Adipocyte (in vitro differentiated cells): ENCODE measurements around the gene IFNA10.
"Not testable (repeated sequence)": the region's sequence is repeated elsewhere in the genome, so short reads cannot be mapped to it uniquely, and the experiment has no call there.

ENCODE experiments used
- DNase-seq: peaks from one replicate; pipeline ENCODE4 v3.0.0-alpha.2; 2015; ENCODE audit warnings: low read depth
- H3K27me3 ChIP-seq: replicated peaks from 2 replicates; pipeline ENCODE4 v1.7.0; 2013; ENCODE audit warnings: mild to moderate bottlenecking, low read length, moderate library complexity; ENCODE audit not compliant: control insufficient read depth, insufficient read depth
- H3K36me3 ChIP-seq: 2 replicates; pipeline ENCODE4 v1.7.0; 2013; ENCODE audit warnings: low read length, mild to moderate bottlenecking, moderate library complexity; ENCODE audit not compliant: control insufficient read depth, insufficient read depth, severe bottlenecking
- H3K4me1 ChIP-seq: 2 replicates; pipeline ENCODE4 v1.7.0; 2013; ENCODE audit warnings: mild to moderate bottlenecking, low read length, moderate library complexity; ENCODE audit not compliant: control insufficient read depth, insufficient read depth
- H3K4me3 ChIP-seq: 2 replicates; pipeline ENCODE4 v1.7.0; 2013; ENCODE audit warnings: mild to moderate bottlenecking, low read length, moderate library complexity
- H3K9ac ChIP-seq: 2 replicates; pipeline ENCODE4 v1.7.0; 2013; ENCODE audit warnings: mild to moderate bottlenecking, low read length, moderate library complexity
- H3K9me3 ChIP-seq: 2 replicates; pipeline ENCODE4 v1.7.0; 2013; ENCODE audit warnings: mild to moderate bottlenecking, low read length, moderate library complexity; ENCODE audit not compliant: control insufficient read depth

IFNA10 gene

DNA sequence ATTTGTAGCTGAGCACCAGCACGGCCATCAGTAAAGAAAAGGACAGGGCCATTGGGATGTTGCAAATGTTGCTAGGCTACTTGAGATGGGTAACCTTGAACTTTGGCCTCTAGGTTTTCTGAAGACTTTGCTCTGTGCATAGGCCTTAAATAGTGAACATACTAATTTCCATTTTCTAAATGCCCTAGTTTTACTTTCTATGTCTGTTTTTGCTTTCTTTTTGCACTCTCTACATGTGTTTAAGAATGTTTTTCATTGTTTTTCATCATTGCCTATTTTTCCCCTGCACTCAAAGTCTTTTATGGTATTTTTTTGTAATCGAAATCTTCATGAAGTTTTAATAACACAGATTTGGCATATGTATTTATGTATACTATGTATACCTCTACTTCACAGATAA, 21.2 kb upstream of the IFNA10 start, which contains the start of gene IFNA17:
Gene IFNA17, minus strand, starts transcription at position 101 of the 400 bp plus-strand sequence. Its CDS starts 49 bp downstream, at position 52.
- no peaks in the 10 kb centered on the region for H3K27me3 ChIP-seq
- H3K9ac ChIP-seq = no peak within 1 kb of the TSS
- H3K9me3 ChIP-seq = peaks cover 2% of the 10 kb centered on the region
- DNase-seq = no peak
- no peaks in the 10 kb centered on the region for H3K36me3 ChIP-seq
- no peak within 1 kb of the TSS for H3K4me3 ChIP-seq
- H3K4me1 ChIP-seq = no peaks in the 10 kb centered on the region

DNA sequence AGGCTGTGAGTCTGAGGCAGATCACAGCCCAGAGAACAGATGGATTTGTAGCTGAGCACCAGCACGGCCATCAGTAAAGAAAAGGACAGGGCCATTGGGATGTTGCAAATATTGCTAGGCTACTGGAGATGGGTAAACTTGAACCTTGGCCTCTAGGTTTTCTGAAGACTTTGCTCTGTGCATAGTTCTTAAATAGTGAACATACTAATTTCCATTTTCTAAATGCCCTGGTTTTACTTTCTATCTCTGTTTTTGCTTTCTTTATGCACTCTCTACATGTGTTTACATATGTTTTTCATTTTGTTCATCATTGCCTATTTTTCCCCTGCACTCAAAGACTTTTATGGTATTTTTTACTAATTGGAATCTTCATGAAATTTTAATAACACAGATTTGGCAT, 10.3 kb upstream of the IFNA10 start, which contains the start of gene IFNA16:
Gene IFNA16, minus strand, starts transcription at position 101 of the 400 bp plus-strand sequence. Its CDS starts 6 bp downstream, at position 95.
- not testable (repeated sequence) for H3K4me3 ChIP-seq, DNase-seq, H3K27me3 ChIP-seq, H3K4me1 ChIP-seq, H3K9ac ChIP-seq, H3K36me3 ChIP-seq, H3K9me3 ChIP-seq

DNA sequence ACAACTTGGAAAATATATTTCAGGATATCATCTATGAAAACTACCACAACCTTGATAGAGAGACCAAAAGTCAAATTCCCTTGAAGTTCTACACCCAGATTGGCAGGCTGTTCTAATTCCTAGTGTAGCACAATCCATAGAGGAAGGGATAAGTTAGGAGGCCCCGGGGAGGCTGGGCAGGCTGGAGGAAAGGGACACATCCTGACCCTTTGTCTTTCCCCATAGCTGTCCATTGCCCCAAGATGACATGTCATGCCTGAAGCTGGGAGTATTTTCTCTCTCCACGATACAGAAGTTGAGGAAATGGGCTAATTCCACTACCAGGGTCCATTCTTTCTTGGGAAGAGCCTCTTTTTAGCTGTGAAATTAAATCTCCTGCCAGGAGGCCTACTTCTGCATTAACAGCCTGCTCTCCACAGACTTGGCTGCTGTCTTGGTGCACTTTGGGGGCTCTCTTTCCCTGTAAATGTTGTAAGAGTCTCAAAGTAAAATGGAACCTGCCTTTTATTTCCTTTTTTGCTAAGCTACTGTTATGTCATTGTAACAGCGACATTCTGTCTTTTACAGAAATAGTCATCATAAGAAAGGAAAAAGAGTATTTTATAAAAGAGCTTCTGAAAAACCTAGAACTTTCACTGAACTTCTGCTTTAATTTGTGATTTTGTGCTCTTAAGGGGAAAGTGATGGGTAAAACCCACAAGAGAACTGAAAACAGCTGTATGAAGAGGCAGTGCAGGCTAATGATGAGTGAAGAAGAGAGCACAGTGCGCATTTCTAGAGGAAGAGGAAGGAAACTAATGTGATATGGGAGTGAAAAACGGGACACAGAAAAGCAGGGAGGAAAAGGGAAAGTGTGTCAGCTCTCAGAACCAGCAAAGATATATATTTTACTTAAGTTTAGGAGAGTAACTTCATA, 6.7 kb upstream of the IFNA10 start:
- not testable (repeated sequence) for H3K27me3 ChIP-seq, H3K4me1 ChIP-seq, H3K9ac ChIP-seq, H3K36me3 ChIP-seq, H3K4me3 ChIP-seq, H3K9me3 ChIP-seq
- DNase-seq = peak; percentile 3

DNA sequence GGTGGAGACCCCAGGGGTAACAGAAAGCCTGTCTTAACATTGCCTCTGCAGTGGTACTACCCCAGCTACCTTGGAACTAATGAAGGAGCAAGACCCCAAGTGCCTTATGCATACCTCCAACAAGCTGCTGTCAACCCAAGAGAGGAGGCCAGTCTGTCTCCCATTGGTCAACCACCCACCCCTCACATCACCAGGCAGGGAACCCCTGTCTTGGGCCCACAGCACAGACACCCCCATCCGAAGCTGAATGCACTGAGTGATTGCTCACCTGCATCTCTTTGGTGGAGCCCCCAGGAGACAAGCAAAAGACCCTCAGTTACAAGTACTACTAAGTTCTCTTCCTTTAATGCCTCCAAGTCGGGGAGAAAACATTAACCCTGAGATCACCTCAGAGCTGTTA, 5.2 kb upstream of the IFNA10 start:
- not testable (repeated sequence) for H3K9ac ChIP-seq

DNA sequence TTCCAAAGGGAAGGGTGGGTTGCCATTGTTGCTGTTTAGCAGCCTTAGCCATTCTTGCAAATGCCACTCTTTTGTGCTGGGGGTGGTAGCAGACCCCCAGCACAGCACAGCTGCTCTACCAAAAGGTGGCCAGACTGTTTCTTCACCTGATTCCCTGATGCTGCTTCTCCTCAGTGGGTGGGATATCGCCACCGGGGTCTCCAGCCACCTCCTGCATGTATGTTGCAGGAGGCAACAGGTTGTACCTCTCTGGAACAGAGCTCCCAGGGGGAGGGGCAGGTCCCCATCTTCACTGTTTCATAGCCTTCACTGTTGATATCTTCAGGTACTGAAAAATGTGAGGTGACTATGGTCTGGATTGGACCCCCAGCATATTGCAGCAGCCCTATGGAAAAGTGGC, 3.8 kb upstream of the IFNA10 start:
- H3K4me3 ChIP-seq, H3K27me3 ChIP-seq, H3K9me3 ChIP-seq, H3K36me3 ChIP-seq, H3K9ac ChIP-seq, DNase-seq, H3K4me1 ChIP-seq: not testable (repeated sequence)

More for the DNA sequence above, 5.2 kb upstream of the IFNA10 start:
- H3K9me3 ChIP-seq, H3K27me3 ChIP-seq, DNase-seq, H3K36me3 ChIP-seq, H3K4me1 ChIP-seq, H3K4me3 ChIP-seq: not testable (repeated sequence)

DNA sequence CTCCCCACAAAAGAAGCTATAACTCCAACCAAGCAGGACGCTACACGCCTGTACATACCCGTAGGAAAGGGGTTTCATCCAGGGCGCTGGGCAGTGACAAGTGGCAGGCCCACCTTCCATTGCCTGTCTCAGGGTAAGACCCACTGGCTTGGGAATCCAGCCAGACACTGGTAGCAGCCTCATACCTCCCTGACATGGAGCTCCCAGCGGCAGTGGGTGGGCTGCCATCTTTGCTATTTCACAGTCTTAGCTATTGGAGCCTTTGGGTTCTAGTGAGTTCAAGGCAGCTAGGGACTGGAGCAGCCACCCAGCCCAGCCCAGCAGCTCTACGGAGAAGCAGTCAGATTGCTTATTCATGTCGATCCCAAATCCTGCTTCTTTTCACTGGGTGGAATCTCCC, 3.4 kb upstream of the IFNA10 start:
- H3K4me1 ChIP-seq = no peaks in the 10 kb centered on the region
- no peak overlapping the region for H3K4me3 ChIP-seq
- no peaks in the 10 kb centered on the region for H3K36me3 ChIP-seq
- H3K9me3 ChIP-seq = no peaks in the 10 kb centered on the region
- H3K9ac ChIP-seq = no peak overlapping the region
- DNase-seq = no peak
- peaks cover 6% of the 10 kb centered on the region for H3K27me3 ChIP-seq

DNA sequence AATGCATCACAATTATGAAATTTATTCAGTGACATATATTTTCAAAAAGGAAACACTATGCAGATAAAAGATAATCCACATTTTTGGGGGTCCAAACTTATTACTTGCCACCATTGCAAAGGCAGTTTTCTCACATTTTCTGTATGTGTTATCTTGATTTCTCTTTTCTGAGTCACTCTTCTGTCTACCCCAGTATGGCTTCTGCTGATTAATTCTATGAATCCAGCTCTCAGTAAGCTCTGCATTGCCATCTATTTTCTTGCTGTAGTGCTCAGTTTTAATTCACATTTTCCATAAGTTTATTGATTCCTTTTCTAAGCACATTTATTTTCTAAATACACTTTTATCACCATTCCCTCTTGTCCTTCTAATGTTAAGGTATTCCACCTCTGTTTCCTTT, 1.7 kb downstream of the IFNA10 start:
- no peak overlapping the region for H3K4me3 ChIP-seq
- no peaks in the 10 kb centered on the region for H3K36me3 ChIP-seq
- H3K9ac ChIP-seq = no peak overlapping the region
- H3K9me3 ChIP-seq = no peaks in the 10 kb centered on the region
- H3K27me3 ChIP-seq = peaks cover 1% of the 10 kb centered on the region
- no peak for DNase-seq
- H3K4me1 ChIP-seq = no peaks in the 10 kb centered on the region

DNA sequence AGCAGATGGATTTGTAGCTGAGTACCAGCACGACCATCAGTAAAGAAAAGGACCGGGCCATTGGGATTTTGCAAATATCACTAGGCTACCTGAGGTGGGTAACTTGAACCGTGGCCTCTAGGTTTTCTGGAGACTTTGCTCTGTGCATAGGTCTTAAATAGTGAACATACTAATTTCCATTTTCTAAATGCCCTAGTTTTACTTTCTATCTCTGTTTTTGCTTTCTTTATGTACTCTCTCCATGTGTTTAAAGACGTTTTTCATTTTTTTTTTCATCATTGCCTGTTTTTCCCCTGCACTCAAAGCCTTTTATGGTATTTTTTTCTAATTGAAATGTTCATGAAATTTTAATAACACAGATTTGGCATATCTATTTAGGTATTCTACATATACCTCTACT, 4.8 kb downstream of the IFNA10 start, which contains the start of gene IFNA7:
Gene IFNA7, minus strand, starts transcription at position 101 of the 400 bp plus-strand sequence. Its CDS starts 40 bp downstream, at position 61.
- H3K36me3 ChIP-seq, H3K9ac ChIP-seq, DNase-seq, H3K4me3 ChIP-seq, H3K27me3 ChIP-seq, H3K4me1 ChIP-seq, H3K9me3 ChIP-seq: not testable (repeated sequence)

DNA sequence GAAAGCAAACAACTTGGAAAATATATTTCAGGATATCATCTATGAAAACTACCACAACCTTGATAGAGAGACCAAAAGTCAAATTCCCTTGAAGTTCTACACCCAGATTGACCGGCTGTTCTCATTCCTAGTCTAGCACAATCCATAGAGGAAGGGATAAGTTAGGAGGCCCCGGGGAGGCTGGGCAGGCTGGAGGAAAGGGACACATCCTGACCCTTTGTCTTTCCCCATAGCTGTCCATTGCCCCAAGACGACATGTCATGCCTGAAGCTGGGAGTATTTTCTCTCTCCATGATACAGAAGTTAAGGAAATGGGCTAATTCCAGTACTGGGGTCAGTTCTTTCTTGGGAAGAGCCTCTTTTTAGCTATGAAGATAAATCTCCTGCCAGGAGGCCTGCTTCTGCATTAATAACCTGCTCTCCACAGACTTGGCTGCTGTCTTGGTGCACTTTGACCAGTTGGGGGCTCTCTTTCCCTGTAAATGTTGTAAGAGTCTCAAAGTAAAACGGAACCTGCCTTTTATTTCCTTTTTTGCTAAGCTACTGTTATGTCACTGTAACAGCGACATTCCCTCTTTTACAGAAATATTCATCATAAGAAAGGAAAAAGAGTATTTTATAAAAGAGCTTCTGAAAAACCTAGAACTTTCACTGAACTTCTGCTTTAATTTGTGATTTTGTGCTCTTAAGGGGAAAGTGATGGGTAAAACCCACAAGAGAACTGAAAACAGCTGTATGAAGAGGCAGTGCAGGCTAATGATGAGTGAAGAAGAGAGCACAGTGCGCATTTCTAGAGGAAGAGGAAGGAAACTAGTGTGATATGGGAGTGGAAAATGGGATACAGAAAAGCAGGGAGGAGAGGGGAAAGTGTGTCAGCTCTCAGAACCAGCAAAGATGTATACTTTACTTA, 11.8 kb downstream of the IFNA10 start:
- H3K27me3 ChIP-seq, H3K4me1 ChIP-seq, H3K9me3 ChIP-seq, H3K9ac ChIP-seq, H3K4me3 ChIP-seq, H3K36me3 ChIP-seq: not testable (repeated sequence)
- DNase-seq = peak; percentile 41

DNA sequence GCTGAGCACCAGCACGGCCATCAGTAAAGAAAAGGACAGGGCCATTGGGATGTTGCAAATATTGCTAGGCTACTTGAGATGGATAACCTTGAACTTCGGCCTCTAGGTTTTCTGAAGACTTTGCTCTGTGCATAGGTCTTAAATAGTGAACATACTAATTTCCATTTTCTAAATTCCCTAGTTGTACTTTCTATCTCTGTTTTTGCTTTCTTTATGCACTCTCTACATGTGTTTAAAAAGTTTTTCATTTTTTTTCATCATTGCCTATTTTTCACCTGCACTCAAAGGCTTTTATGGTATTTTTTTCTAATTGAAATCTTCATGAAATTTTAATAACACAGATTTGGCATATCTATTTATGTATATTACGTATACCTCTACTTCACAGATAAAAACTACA, 19.5 kb downstream of the IFNA10 start, which contains the start of gene IFNA4:
Gene IFNA4, minus strand, starts transcription at position 101 of the 400 bp plus-strand sequence. Its CDS starts 56 bp downstream, at position 45.
- H3K9me3 ChIP-seq, H3K4me1 ChIP-seq, DNase-seq, H3K9ac ChIP-seq, H3K4me3 ChIP-seq, H3K27me3 ChIP-seq, H3K36me3 ChIP-seq: not testable (repeated sequence)
